HEK293 (cell line): Measurements from ENCODE around the gene ZNF429.

Experiments
- CTCF ChIA-PET: fragments of 350-600 bp; formaldehyde crosslinking; extraction: SDS; loops from one replicate; lab custom pipeline; 2021; ENCODE audit warnings: antibody characterized with exemption; lab: Yijun Ruan, JAX
- POLR2A ChIA-PET: fragments of 300-600 bp; formaldehyde crosslinking; extraction: SDS; loops from one replicate; lab custom pipeline; 2020; ENCODE audit warnings: antibody characterized with exemption, inconsistent platforms; lab: Yijun Ruan, JAX
- H3K27ac ChIP-seq: fragments of 200-500 bp; sonication (Bioruptor generic); 2 replicates; pipeline ENCODE4 v1.5.1; 2014; ENCODE audit warnings: low read depth, low read length, control low read depth, inconsistent platforms; ENCODE audit errors: extremely low read depth
- H3K36me3 ChIP-seq, 2 experiments: fragments of 200-500 bp in 1 of 2; sonication (Bioruptor generic) in 1 of 2; 1 replicate in 1 of 2; 2 replicates in 1 of 2; pipeline ENCODE4 v1.5.1; 2014 to 2017; ENCODE audit warnings: inconsistent platforms in 2 of 2, low read length in 2 of 2; ENCODE audit not compliant: control insufficient read depth in 2 of 2, insufficient read depth in 1 of 2
- H3K4me1 ChIP-seq: fragments of 200-500 bp; sonication (Bioruptor generic); 2 replicates; pipeline ENCODE4 v1.5.1; 2014; ENCODE audit warnings: mild to moderate bottlenecking, low read length, inconsistent platforms; ENCODE audit not compliant: control insufficient read depth, insufficient read depth
- H3K4me3 ChIP-seq: 2 replicates; pipeline ENCODE4 v1.5.1; 2011; ENCODE audit warnings: low read depth, mild to moderate bottlenecking, control low read depth, low read length, moderate library complexity
- H3K9me3 ChIP-seq: fragments of 200-500 bp; sonication (Bioruptor generic); 2 replicates; pipeline ENCODE4 v1.5.1; 2014; ENCODE audit warnings: low read depth, low read length, inconsistent platforms; ENCODE audit not compliant: control insufficient read depth, insufficient read depth
- KLF9 ChIP-seq: fragments of 450-650 bp; formaldehyde crosslinking; IDR thresholded peaks from 2 replicates; pipeline ENCODE4 v1.5.1; 2016; ENCODE audit warnings: missing biosample characterization, missing genetic modification characterization, low read depth
- MZF1 ChIP-seq: fragments of 450-650 bp; formaldehyde crosslinking; IDR thresholded peaks from 2 replicates; pipeline ENCODE4 v1.5.1; 2017; ENCODE audit warnings: missing biosample characterization, missing genetic modification characterization, borderline replicate concordance
- SETDB1 ChIP-seq: IDR thresholded peaks from one replicate; pipeline ENCODE4 v1.6.1; 2017; ENCODE audit warnings: mild to moderate bottlenecking, low read length, moderate library complexity, mixed read lengths; ENCODE audit not compliant: insufficient read length
- ZNF140 ChIP-seq: fragments of 450-650 bp; formaldehyde crosslinking; IDR thresholded peaks from 2 replicates; pipeline ENCODE4 v1.5.1; 2016; ENCODE audit warnings: missing biosample characterization, missing genetic modification characterization
- ZNF175 ChIP-seq: fragments of 450-650 bp; formaldehyde crosslinking; IDR thresholded peaks from 2 replicates; pipeline ENCODE4 v1.5.1; 2016; ENCODE audit warnings: missing biosample characterization, missing genetic modification characterization
- ZNF214 ChIP-seq: fragments of 450-650 bp; formaldehyde crosslinking; IDR thresholded peaks from 2 replicates; pipeline ENCODE4 v1.5.1; 2017; ENCODE audit warnings: missing biosample characterization, mild to moderate bottlenecking, missing genetic modification characterization, borderline replicate concordance
- ZNF311 ChIP-seq: fragments of 450-650 bp; formaldehyde crosslinking; IDR thresholded peaks from 2 replicates; pipeline ENCODE4 v1.5.1; 2017; ENCODE audit warnings: missing biosample characterization, missing genetic modification characterization, borderline replicate concordance
- ZNF433 ChIP-seq: fragments of 450-650 bp; formaldehyde crosslinking; IDR thresholded peaks from 2 replicates; pipeline ENCODE4 v1.5.1; 2016; ENCODE audit warnings: missing biosample characterization, missing genetic modification characterization, low read depth
- ZNF473 ChIP-seq: fragments of 450-650 bp; formaldehyde crosslinking; IDR thresholded peaks from 2 replicates; pipeline ENCODE4 v1.5.1; 2017; ENCODE audit warnings: missing biosample characterization, missing genetic modification characterization
- ZNF510 ChIP-seq: fragments of 450-650 bp; formaldehyde crosslinking; IDR thresholded peaks from 2 replicates; pipeline ENCODE4 v1.5.1; 2018; ENCODE audit warnings: mild to moderate bottlenecking, missing genetic modification characterization, missing biosample characterization; ENCODE audit not compliant: insufficient replicate concordance
- ZNF555 ChIP-seq: fragments of 450-650 bp; formaldehyde crosslinking; conservative IDR thresholded peaks from 2 replicates; pipeline ENCODE4 v1.5.1; 2017; ENCODE audit warnings: missing biosample characterization, mild to moderate bottlenecking, missing genetic modification characterization, inconsistent platforms
- ZNF561 ChIP-seq: fragments of 450-650 bp; IDR thresholded peaks from 2 replicates; pipeline ENCODE4 v1.5.1; 2018; ENCODE audit warnings: missing biosample characterization, missing genetic modification characterization, borderline replicate concordance
- ZNF629 ChIP-seq: fragments of 450-650 bp; formaldehyde crosslinking; IDR thresholded peaks from 2 replicates; pipeline ENCODE4 v1.5.1; 2017; ENCODE audit warnings: missing biosample characterization, missing genetic modification characterization
- ZNF768 ChIP-seq: fragments of 450-650 bp; formaldehyde crosslinking; IDR thresholded peaks from 2 replicates; pipeline ENCODE4 v1.5.1; 2018; ENCODE audit warnings: missing biosample characterization, mild to moderate bottlenecking, missing genetic modification characterization
- ZNF776 ChIP-seq: fragments of 450-650 bp; formaldehyde crosslinking; IDR thresholded peaks from 2 replicates; pipeline ENCODE4 v1.5.0; 2017; ENCODE audit warnings: missing biosample characterization, missing genetic modification characterization, borderline replicate concordance
- TF ChIP-seq, protein P1 (sequence below): fragments of 450-650 bp; formaldehyde crosslinking; IDR thresholded peaks from 2 replicates; pipeline ENCODE4 v1.5.1; 2016; ENCODE audit warnings: missing biosample characterization, missing genetic modification characterization
- TF ChIP-seq, protein P2 (sequence below): fragments of 450-650 bp; formaldehyde crosslinking; conservative IDR thresholded peaks from 2 replicates; pipeline ENCODE4 v1.5.1; 2016; ENCODE audit warnings: low read depth, missing biosample characterization, missing genetic modification characterization
- TF ChIP-seq, protein P3 (sequence below): fragments of 450-650 bp; formaldehyde crosslinking; IDR thresholded peaks from 2 replicates; pipeline ENCODE4 v1.5.1; 2016; ENCODE audit warnings: missing biosample characterization, missing genetic modification characterization

The ZNF429 gene

DNA sequence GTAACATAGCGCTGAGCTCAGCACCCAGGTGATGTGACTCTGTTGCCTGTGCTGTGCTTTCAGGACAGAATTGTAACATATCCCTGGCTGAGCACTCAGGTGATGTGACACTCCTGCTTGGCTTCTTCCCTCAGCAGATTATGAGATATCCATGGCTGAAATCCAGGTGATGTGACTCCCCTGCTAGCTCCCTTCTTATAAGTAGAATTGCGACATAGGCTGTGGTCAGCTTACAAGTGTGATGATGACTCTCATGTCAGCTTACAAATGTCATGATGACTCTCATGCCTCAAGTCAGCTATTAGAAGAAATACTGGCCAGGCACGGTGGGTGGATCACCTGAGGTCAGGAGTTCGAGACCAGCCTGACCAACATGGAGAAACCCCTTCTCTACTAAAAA is 14.3 kb upstream of the ZNF429 start (continued):
- TF ChIP-seq, protein P1, sequence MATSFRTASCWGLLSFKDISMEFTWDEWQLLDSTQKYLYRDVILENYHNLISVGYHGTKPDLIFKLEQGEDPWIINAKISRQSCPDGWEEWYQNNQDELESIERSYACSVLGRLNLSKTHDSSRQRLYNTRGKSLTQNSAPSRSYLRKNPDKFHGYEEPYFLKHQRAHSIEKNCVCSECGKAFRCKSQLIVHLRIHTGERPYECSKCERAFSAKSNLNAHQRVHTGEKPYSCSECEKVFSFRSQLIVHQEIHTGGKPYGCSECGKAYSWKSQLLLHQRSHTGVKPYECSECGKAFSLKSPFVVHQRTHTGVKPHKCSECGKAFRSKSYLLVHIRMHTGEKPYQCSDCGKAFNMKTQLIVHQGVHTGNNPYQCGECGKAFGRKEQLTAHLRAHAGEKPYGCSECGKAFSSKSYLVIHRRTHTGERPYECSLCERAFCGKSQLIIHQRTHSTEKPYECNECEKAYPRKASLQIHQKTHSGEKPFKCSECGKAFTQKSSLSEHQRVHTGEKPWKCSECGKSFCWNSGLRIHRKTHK (tag by site-specific recombination) = no peak
- no peak for TF ChIP-seq ZNF473
- TF ChIP-seq ZNF433 (tag by site-specific recombination) = no peak
- TF ChIP-seq ZNF175 (tag by site-specific recombination) = no peak

DNA sequence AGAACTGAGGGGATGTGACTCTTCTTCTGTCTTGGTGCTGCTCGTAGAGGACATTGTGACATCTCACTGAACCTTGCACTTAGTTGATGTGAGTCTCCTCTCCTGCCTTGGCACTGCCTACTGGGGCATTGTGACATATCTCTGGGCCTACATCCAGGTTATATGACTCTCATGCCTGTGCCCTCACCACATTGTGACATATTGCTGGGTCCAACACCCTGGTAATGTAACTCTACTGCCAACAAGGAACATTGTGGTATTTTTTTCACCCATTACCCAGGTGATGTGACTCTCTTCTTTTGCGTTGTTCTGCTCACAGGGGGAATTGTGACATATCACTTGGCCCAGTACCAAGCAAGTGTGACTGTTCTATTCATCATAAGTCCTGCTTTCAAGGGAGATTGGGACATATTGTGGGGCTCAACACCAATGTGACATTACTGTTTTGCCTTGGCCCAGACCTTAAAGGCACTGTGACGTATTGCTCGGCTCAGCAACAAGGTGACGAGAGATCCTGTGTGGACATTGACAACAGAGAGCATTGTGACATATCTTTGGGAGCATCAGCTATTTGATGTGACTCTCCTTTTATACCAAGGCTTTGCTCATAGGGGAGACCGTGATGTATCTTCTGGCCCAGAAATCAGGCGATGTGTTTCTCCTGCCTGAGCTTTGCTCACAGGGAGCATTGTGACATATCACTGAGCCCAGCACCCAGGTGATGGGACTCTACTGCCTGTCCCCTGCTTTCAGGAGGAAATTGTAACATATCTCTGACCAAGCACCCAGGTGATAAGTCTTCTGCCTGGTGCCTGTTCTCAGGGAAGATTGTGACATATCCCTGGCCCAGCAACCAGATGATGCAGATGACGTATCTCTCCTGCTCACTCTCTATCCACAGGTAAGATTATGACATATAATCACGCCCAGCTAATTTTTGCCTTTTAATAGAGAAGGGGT is 12.2 kb upstream of the ZNF429 start:
- H3K27ac ChIP-seq = no peak overlapping the region
- no peaks in the 10 kb centered on the region; the same call in 1 of the 2 replicates for H3K9me3 ChIP-seq
- TF ChIP-seq ZNF510 (tag by site-specific recombination) (no peak), ZNF140 (tag by site-specific recombination) (no peak), KLF9 (no peak), ZNF629 (tag by site-specific recombination) (no peak), ZNF214 (tag by site-specific recombination) (no peak)
- no peaks in the 10 kb centered on the region for H3K36me3 ChIP-seq
- no peak overlapping the region for H3K4me3 ChIP-seq
- CTCF ChIA-PET = no interaction called here
- POLR2A ChIA-PET = no interaction called here
- no peaks in the 10 kb centered on the region for H3K4me1 ChIP-seq

DNA sequence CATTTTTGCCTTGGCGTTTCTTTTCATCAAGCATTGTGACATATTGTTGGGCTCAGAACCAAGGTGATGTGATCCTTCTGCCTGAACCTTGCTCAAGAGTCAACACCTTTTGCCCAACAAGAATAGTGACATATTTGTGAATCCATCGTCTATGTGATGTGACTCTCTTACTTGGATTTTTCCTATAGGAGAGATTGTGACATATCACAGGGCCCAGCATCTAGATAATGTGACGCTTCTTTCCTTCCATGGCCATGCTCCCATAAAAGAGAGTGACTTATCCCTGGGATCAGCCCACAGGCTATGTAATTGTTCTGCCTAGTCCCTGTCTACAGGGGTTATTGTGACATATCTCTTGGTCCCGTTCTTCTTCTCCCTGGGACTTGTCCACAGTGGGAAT is 8.5 kb upstream of the ZNF429 start:
- CTCF ChIA-PET = no interaction called here
- TF ChIP-seq, protein P2, sequence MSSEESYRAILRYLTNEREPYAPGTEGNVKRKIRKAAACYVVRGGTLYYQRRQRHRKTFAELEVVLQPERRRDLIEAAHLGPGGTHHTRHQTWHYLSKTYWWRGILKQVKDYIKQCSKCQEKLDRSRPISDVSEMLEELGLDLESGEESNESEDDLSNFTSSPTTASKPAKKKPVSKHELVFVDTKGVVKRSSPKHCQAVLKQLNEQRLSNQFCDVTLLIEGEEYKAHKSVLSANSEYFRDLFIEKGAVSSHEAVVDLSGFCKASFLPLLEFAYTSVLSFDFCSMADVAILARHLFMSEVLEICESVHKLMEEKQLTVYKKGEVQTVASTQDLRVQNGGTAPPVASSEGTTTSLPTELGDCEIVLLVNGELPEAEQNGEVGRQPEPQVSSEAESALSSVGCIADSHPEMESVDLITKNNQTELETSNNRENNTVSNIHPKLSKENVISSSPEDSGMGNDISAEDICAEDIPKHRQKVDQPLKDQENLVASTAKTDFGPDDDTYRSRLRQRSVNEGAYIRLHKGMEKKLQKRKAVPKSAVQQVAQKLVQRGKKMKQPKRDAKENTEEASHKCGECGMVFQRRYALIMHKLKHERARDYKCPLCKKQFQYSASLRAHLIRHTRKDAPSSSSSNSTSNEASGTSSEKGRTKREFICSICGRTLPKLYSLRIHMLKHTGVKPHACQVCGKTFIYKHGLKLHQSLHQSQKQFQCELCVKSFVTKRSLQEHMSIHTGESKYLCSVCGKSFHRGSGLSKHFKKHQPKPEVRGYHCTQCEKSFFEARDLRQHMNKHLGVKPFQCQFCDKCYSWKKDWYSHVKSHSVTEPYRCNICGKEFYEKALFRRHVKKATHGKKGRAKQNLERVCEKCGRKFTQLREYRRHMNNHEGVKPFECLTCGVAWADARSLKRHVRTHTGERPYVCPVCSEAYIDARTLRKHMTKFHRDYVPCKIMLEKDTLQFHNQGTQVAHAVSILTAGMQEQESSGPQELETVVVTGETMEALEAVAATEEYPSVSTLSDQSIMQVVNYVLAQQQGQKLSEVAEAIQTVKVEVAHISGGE (tag by site-specific recombination) = no peak
- TF ChIP-seq SETDB1 = no peak
- no peak for TF ChIP-seq ZNF768 (tag by site-specific recombination)
- TF ChIP-seq, protein P3, sequence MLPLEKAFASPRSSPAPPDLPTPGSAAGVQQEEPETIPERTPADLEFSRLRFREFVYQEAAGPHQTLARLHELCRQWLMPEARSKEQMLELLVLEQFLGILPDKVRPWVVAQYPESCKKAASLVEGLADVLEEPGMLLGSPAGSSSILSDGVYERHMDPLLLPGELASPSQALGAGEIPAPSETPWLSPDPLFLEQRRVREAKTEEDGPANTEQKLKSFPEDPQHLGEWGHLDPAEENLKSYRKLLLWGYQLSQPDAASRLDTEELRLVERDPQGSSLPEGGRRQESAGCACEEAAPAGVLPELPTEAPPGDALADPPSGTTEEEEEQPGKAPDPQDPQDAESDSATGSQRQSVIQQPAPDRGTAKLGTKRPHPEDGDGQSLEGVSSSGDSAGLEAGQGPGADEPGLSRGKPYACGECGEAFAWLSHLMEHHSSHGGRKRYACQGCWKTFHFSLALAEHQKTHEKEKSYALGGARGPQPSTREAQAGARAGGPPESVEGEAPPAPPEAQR (tag by site-specific recombination) = no peak
- no peak for TF ChIP-seq ZNF555 (tag by site-specific recombination)
- TF ChIP-seq MZF1 (tag by site-specific recombination) = no peak
- no peak for TF ChIP-seq ZNF561 (tag by site-specific recombination)
- TF ChIP-seq ZNF776 = no peak
- no peak for TF ChIP-seq ZNF311
- Histone ChIP-seq H3K27ac (no peak overlapping the region), H3K4me1 (no peaks in the 10 kb centered on the region), H3K4me3 (no peak overlapping the region), H3K36me3 (no peaks in the 10 kb centered on the region), H3K9me3 (no peaks in the 10 kb centered on the region; the same call in 1 of the 2 replicates)
- POLR2A ChIA-PET = no interaction called here
